ENCODE measurements around the gene CCER1. TPM values are rescaled to one million over a fixed set of nuclear protein-coding genes. Genes with fewer than 3 reads are reported as not detected.
A peak's percentile ranks its signal among the peaks of the same experiment; 100 is the strongest.

The CCER1 gene
- total RNA-seq, 1 donor from 2014 or later, result not detected

GRCh38 chr12:90978117-90978770 is 23.3 kb upstream of the CCER1 start:
- H3K36me3 Mint-ChIP-seq (ENCODE audit: low read depth), result no peaks in the 10 kb centered on the region
- no peak for DNase-seq (ENCODE audit: low spot score)
- no peak overlapping the region for H3K4me3 Mint-ChIP-seq (ENCODE audit: unreplicated experiment)
- H3K9me3 Mint-ChIP-seq (ENCODE audit: low read depth), result peaks cover 4% of the 10 kb centered on the region
- H3K27ac Mint-ChIP-seq (ENCODE audit: unreplicated experiment), result peak overlapping the region; percentile 69
- peak; percentile 93 for TF ChIP-seq CTCF (IDR thresholded peaks at IDR 0.05)
- H3K4me1 Mint-ChIP-seq (ENCODE audit: low read depth), result peaks cover 46% of the 10 kb centered on the region
- H3K27me3 Mint-ChIP-seq (ENCODE audit: low read depth), result no peaks in the 10 kb centered on the region

GRCh38 chr12:90977224-90977623 is 22.2 kb upstream of the CCER1 start:
- no peak for DNase-seq (ENCODE audit: low spot score)
- Mint-ChIP-seq H3K4me1 (ENCODE audit: low read depth) (peaks cover 46% of the 10 kb centered on the region), H3K4me3 (ENCODE audit: unreplicated experiment) (no peak overlapping the region), H3K9me3 (ENCODE audit: low read depth) (no peaks in the 10 kb centered on the region), H3K36me3 (ENCODE audit: low read depth) (no peaks in the 10 kb centered on the region), H3K27me3 (ENCODE audit: low read depth) (no peaks in the 10 kb centered on the region), H3K27ac (ENCODE audit: unreplicated experiment) (no peak overlapping the region)
- TF ChIP-seq CTCF (IDR thresholded peaks at IDR 0.05), result no peak

GRCh38 chr12:90974286-90974685 is 19.3 kb upstream of the CCER1 start:
- Mint-ChIP-seq H3K4me3 (ENCODE audit: unreplicated experiment) (no peak overlapping the region), H3K36me3 (ENCODE audit: low read depth) (no peaks in the 10 kb centered on the region), H3K4me1 (ENCODE audit: low read depth) (peaks cover 38% of the 10 kb centered on the region), H3K27ac (ENCODE audit: unreplicated experiment) (peak overlapping the region; percentile 1), H3K9me3 (ENCODE audit: low read depth) (no peaks in the 10 kb centered on the region), H3K27me3 (ENCODE audit: low read depth) (no peaks in the 10 kb centered on the region)
- no peak for TF ChIP-seq CTCF (IDR thresholded peaks at IDR 0.05)
- no peak for DNase-seq (ENCODE audit: low spot score)

GRCh38 chr12:90972226-90972625 is 17.2 kb upstream of the CCER1 start:
- Mint-ChIP-seq H3K27ac (ENCODE audit: unreplicated experiment) (no peak overlapping the region), H3K36me3 (ENCODE audit: low read depth) (no peaks in the 10 kb centered on the region), H3K4me3 (ENCODE audit: unreplicated experiment) (no peak overlapping the region), H3K27me3 (ENCODE audit: low read depth) (no peaks in the 10 kb centered on the region), H3K4me1 (ENCODE audit: low read depth) (peaks cover 22% of the 10 kb centered on the region), H3K9me3 (ENCODE audit: low read depth) (no peaks in the 10 kb centered on the region)
- TF ChIP-seq CTCF (IDR thresholded peaks at IDR 0.05), result no peak
- DNase-seq (ENCODE audit: low spot score), result no peak

GRCh38 chr12:90970911-90971310 is 15.9 kb upstream of the CCER1 start:
- DNase-seq (ENCODE audit: low spot score), result no peak
- no peaks in the 10 kb centered on the region for H3K36me3 Mint-ChIP-seq (ENCODE audit: low read depth)
- no peak overlapping the region for H3K4me3 Mint-ChIP-seq (ENCODE audit: unreplicated experiment)
- peaks cover 17% of the 10 kb centered on the region for H3K4me1 Mint-ChIP-seq (ENCODE audit: low read depth)
- H3K9me3 Mint-ChIP-seq (ENCODE audit: low read depth), result no peaks in the 10 kb centered on the region
- H3K27ac Mint-ChIP-seq (ENCODE audit: unreplicated experiment), result no peak overlapping the region
- TF ChIP-seq CTCF (IDR thresholded peaks at IDR 0.05), result no peak
- no peaks in the 10 kb centered on the region for H3K27me3 Mint-ChIP-seq (ENCODE audit: low read depth)

All from chondrocyte (in vitro differentiated cells).